Activated naive CD4-positive, alpha-beta T cell treated with anti-CD3 and anti-CD28 coated beads, Interleukin-2, amount 50 U/mL, for 24 hours (primary cell): Measurements from ENCODE around the gene ORC3.
"Not testable (repeated sequence)": the region's sequence is repeated elsewhere in the genome, so short reads cannot be mapped to it uniquely, and the experiment has no call there.

Source experiments
- H3K27ac Mint-ChIP-seq: one replicate; pipeline ENCODE4 v1.8.0; 2021; ENCODE audit warnings: mild to moderate bottlenecking, mixed read lengths
- H3K27me3 Mint-ChIP-seq: one replicate; pipeline ENCODE4 v1.8.0; 2021; ENCODE audit warnings: mixed read lengths
- H3K36me3 Mint-ChIP-seq: one replicate; pipeline ENCODE4 v1.8.0; 2021; ENCODE audit warnings: mixed read lengths
- H3K4me1 Mint-ChIP-seq: one replicate; pipeline ENCODE4 v1.8.0; 2021; ENCODE audit warnings: mixed read lengths
- H3K4me3 Mint-ChIP-seq: one replicate; pipeline ENCODE4 v1.8.0; 2021; ENCODE audit warnings: mild to moderate bottlenecking, mixed read lengths
- H3K9me3 Mint-ChIP-seq: one replicate; pipeline ENCODE4 v1.8.0; 2021; ENCODE audit warnings: mixed read lengths

Gene ORC3

DNA sequence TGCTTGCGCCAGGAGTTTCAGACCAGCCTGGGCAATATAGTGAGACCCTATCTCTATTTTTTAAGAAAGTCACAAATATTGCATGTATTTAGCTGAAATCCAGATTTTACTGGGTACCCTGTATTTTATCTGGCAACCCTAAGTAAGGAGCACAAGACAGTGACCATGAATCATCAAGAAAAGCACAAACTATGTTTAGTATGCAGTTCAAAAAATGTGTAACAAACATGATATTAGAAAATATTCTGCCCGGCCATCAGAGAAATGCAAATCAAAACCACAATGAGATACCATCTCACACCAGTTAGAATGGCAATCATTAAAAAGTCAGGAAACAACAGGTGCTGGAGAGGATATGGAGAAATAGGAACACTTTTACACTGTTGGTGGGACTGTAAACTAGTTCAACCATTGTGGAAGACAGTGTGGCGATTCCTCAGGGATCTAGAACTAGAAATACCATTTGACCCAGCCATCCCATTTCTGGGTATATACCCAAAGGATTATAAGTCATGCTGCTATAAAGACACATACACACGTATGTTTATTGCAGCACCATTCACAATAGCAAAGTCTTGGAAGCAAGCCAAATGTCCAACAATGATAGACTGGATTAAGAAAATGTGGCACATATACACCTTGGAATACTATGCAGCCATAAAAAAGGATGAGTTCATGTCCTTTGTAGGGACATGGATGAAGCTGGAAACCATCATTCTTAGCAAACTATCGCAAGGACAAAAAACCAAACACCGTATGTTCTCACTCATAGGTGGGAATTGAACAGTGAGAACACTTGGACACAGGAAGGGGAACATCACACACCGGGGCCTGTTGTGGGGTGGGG lies 118.9 kb downstream of the ORC3 start:
- H3K27me3 Mint-ChIP-seq, H3K9me3 Mint-ChIP-seq, H3K4me3 Mint-ChIP-seq, H3K27ac Mint-ChIP-seq, H3K4me1 Mint-ChIP-seq, H3K36me3 Mint-ChIP-seq: not testable (repeated sequence)

DNA sequence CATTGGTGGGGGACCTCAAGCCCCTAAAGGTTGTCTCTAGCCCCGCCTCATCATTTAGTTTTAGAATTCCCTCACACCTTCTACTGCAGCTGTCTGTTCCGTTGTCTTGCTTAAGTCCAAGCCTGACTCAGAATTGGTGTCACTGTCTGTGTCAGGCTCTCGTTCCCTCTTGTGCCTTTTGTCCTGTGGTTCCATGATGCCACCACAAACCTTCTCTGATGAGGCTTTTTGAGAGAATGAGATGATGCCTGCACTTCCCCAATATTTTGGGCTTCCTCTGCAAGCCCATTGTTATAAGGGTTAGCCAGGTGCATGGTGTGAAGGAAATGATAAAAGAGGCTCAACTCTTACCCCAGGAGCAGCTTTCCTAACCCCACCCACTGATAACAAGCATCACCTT lies 120.2 kb downstream of the ORC3 start:
- Mint-ChIP-seq H3K36me3 (no peaks in the 10 kb centered on the region), H3K4me1 (no peaks in the 10 kb centered on the region), H3K27me3 (no peaks in the 10 kb centered on the region), H3K27ac (no peak overlapping the region), H3K4me3 (no peak overlapping the region), H3K9me3 (no peaks in the 10 kb centered on the region)

DNA sequence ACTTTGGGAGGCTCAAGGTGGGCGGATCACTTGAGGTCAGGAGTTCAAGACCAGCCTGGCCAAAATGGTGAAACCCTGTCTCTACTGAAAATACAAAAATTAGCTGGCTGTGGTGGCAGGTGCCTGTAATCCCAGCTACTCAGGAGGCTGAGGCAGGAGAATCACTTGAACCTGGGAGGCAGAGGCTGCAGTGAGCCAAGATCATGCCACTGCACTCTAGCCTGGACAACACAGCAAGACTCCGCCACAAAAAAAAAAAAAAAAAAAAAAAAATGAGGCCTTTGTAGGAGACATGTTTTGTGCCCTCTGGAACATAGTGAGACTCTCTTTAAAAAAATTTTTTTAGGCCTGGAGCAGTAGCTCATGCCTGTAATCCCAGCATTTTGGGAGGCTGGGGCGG lies 122.8 kb downstream of the ORC3 start:
- H3K27me3 Mint-ChIP-seq, H3K4me1 Mint-ChIP-seq, H3K4me3 Mint-ChIP-seq, H3K27ac Mint-ChIP-seq, H3K36me3 Mint-ChIP-seq, H3K9me3 Mint-ChIP-seq: not testable (repeated sequence)

GRCh38 chr6:87714093-87714842 lies 124.3 kb downstream of the ORC3 start:
- Mint-ChIP-seq H3K36me3 (no peaks in the 10 kb centered on the region), H3K4me1 (no peaks in the 10 kb centered on the region)

More at GRCh38 chr6:87714093-87714842, 124.3 kb downstream of the ORC3 start:
- H3K27ac Mint-ChIP-seq: no peak overlapping the region
- H3K9me3 Mint-ChIP-seq: no peaks in the 10 kb centered on the region
- no peaks in the 10 kb centered on the region for H3K27me3 Mint-ChIP-seq
- no peak overlapping the region for H3K4me3 Mint-ChIP-seq
